H9 (cell line): ENCODE measurements around the gene PRSS2. TPM values are rescaled to one million over a fixed set of nuclear protein-coding genes. Genes with fewer than 3 reads are reported as not detected.
"Not testable (repeated sequence)": the region's sequence is repeated elsewhere in the genome, so short reads cannot be mapped to it uniquely, and the experiment has no call there.

ENCODE experiments used
- DNase-seq: peaks from one replicate; pipeline ENCODE4 v3.0.0-alpha.2; 2017
- H2AFZ ChIP-seq: one replicate; pipeline ENCODE4 v1.6.1; 2013; ENCODE audit warnings: mild to moderate bottlenecking, low read length, control low read depth, moderate library complexity
- H2AK5ac ChIP-seq: 2 replicates; pipeline ENCODE4 v1.6.1; 2013; ENCODE audit warnings: low read length, control low read depth, mixed read lengths; ENCODE audit not compliant: insufficient read length
- H2BK120ac ChIP-seq: one replicate; pipeline ENCODE4 v1.6.1; 2013; ENCODE audit warnings: low read depth, mild to moderate bottlenecking, low read length, control low read depth, inconsistent platforms; ENCODE audit not compliant: poor library complexity, severe bottlenecking
- H2BK12ac ChIP-seq: 2 replicates; pipeline ENCODE4 v1.6.1; 2013; ENCODE audit warnings: low read length, control low read depth, mixed read lengths, low read depth; ENCODE audit not compliant: insufficient read length
- H2BK15ac ChIP-seq: 2 replicates; pipeline ENCODE4 v1.6.1; 2013; ENCODE audit warnings: low read depth, low read length, control low read depth
- H2BK20ac ChIP-seq: one replicate; pipeline ENCODE4 v1.6.1; 2013; ENCODE audit warnings: low read depth, mild to moderate bottlenecking, low read length, control low read depth, inconsistent platforms; ENCODE audit not compliant: poor library complexity, severe bottlenecking
- H2BK5ac ChIP-seq: 2 replicates; pipeline ENCODE4 v1.6.1; 2013; ENCODE audit warnings: low read length, control low read depth, mixed read lengths; ENCODE audit not compliant: insufficient read length
- H3K14ac ChIP-seq: 2 replicates; pipeline ENCODE4 v1.6.1; 2013; ENCODE audit warnings: low read length, control low read depth; ENCODE audit not compliant: insufficient read depth
- H3K18ac ChIP-seq: 2 replicates; pipeline ENCODE4 v1.6.1; 2013; ENCODE audit warnings: low read depth, mild to moderate bottlenecking, mixed read lengths, low read length, control low read depth; ENCODE audit not compliant: insufficient read length
- H3K23ac ChIP-seq: 2 replicates; pipeline ENCODE4 v1.6.1; 2013; ENCODE audit warnings: low read length, control low read depth, mixed read lengths, low read depth; ENCODE audit not compliant: insufficient read length
- H3K23me2 ChIP-seq: 2 replicates; pipeline ENCODE4 v1.6.1; 2013; ENCODE audit warnings: low read depth, mild to moderate bottlenecking, mixed read lengths, low read length, control low read depth; ENCODE audit not compliant: insufficient read length, poor library complexity, severe bottlenecking
- H3K27ac ChIP-seq: 2 replicates; pipeline ENCODE4 v1.5.1; 2013; ENCODE audit warnings: low read length, control low read depth, mixed read lengths, low read depth; ENCODE audit not compliant: insufficient read length
- H3K27me3 ChIP-seq: 2 replicates; pipeline ENCODE4 v1.6.1; 2013; ENCODE audit warnings: low read length, control low read depth, inconsistent platforms; ENCODE audit not compliant: insufficient read depth
- H3K4ac ChIP-seq: 2 replicates; pipeline ENCODE4 v1.6.1; 2013; ENCODE audit warnings: low read depth, mild to moderate bottlenecking, control low read depth, inconsistent platforms, low read length, moderate library complexity
- H3K4me1 ChIP-seq: 2 replicates; pipeline ENCODE4 v1.6.1; 2013; ENCODE audit warnings: low read length, control low read depth, inconsistent platforms; ENCODE audit not compliant: insufficient read depth
- H3K4me2 ChIP-seq: 2 replicates; pipeline ENCODE4 v1.6.1; 2013; ENCODE audit warnings: low read length, control low read depth, mixed read lengths; ENCODE audit not compliant: insufficient read length, insufficient read depth
- H3K56ac ChIP-seq: 2 replicates; pipeline ENCODE4 v1.6.1; 2013; ENCODE audit warnings: low read depth, mild to moderate bottlenecking, mixed read lengths, low read length, control low read depth; ENCODE audit not compliant: insufficient read length
- H3K79me1 ChIP-seq: 2 replicates; pipeline ENCODE4 v1.6.1; 2013; ENCODE audit warnings: low read depth, mild to moderate bottlenecking, moderate library complexity, low read length, control low read depth, inconsistent platforms; ENCODE audit not compliant: insufficient read depth, poor library complexity, severe bottlenecking
- H3K79me2 ChIP-seq: 2 replicates; pipeline ENCODE4 v1.6.1; 2013; ENCODE audit warnings: low read length, control low read depth, inconsistent platforms; ENCODE audit not compliant: insufficient read depth
- H3K9ac ChIP-seq: 2 replicates; pipeline ENCODE4 v1.6.1; 2013; ENCODE audit warnings: low read length, control low read depth, mixed read lengths; ENCODE audit not compliant: insufficient read length; ENCODE audit errors: extremely low read depth
- H3K9me3 ChIP-seq: one replicate; pipeline ENCODE4 v1.6.1; 2013; ENCODE audit warnings: low read depth, low read length, inconsistent platforms; ENCODE audit not compliant: control insufficient read depth
- H3T11ph ChIP-seq: one replicate; pipeline ENCODE4 v1.6.1; 2013; ENCODE audit warnings: mild to moderate bottlenecking, low read length, control low read depth, inconsistent platforms
- H4K20me1 ChIP-seq: one replicate; pipeline ENCODE4 v1.6.1; 2013; ENCODE audit not compliant: control insufficient read depth, insufficient read length, insufficient read depth
- H4K5ac ChIP-seq: 2 replicates; pipeline ENCODE4 v1.6.1; 2013; ENCODE audit warnings: low read depth, mild to moderate bottlenecking, mixed read lengths, low read length, control low read depth; ENCODE audit not compliant: insufficient read length
- H4K8ac ChIP-seq: replicated peaks from 2 replicates; pipeline ENCODE4 v1.6.1; 2013; ENCODE audit warnings: low read length, control low read depth, mixed read lengths, low read depth; ENCODE audit not compliant: insufficient read length
- H4K91ac ChIP-seq: 2 replicates; pipeline ENCODE4 v1.6.1; 2013; ENCODE audit warnings: low read depth, mild to moderate bottlenecking, moderate library complexity, mixed read lengths, low read length, control low read depth; ENCODE audit not compliant: insufficient read length
- H3K27ac Mint-ChIP-seq, 3 experiments: 2 replicates in 2 of 3; 3 replicates in 1 of 3; pipeline ENCODE4 v1.8.0; 2020 to 2021; ENCODE audit warnings: mixed read lengths in 3 of 3, mild to moderate bottlenecking in 1 of 3, moderate library complexity in 1 of 3
- H3K27me3 Mint-ChIP-seq: 2 replicates; pipeline ENCODE4 v1.8.0; 2021; ENCODE audit warnings: low read depth, mild to moderate bottlenecking, moderate library complexity, mixed read lengths
- H3K36me3 Mint-ChIP-seq, 3 experiments: 2 replicates in 2 of 3; 3 replicates in 1 of 3; pipeline ENCODE4 v1.8.0; 2020 to 2021; ENCODE audit warnings: low read depth in 3 of 3, mixed read lengths in 3 of 3; ENCODE audit not compliant: insufficient read depth in 1 of 3
- H3K4me1 Mint-ChIP-seq, 2 experiments: 2 replicates each; pipeline ENCODE4 v1.8.0; 2020; ENCODE audit warnings: mixed read lengths in 2 of 2
- H3K4me3 Mint-ChIP-seq, 2 experiments: 2 replicates in 1 of 2; 3 replicates in 1 of 2; pipeline ENCODE4 v1.8.0; 2020 to 2021; ENCODE audit warnings: mild to moderate bottlenecking in 2 of 2, mixed read lengths in 2 of 2, moderate library complexity in 1 of 2
- H3K9me3 Mint-ChIP-seq, 2 experiments: 2 replicates in 1 of 2; 3 replicates in 1 of 2; pipeline ENCODE4 v1.8.0; 2020; ENCODE audit warnings: mild to moderate bottlenecking in 2 of 2, mixed read lengths in 2 of 2, moderate library complexity in 1 of 2
- WGBS: extraction: QIAGEN DNeasy Blood & Tissue Kit; methylation state at CpG from one replicate; pipeline ENCODE4 v1.1.7; 2013; ENCODE audit warnings: missing lambda C conversion rate, low lambda C conversion rate, mixed read lengths; ENCODE audit not compliant: insufficient read length; ENCODE audit errors: extremely low coverage; 5-methylcytosine and 5-hydroxymethylcytosine counted together
- total RNA-seq: library from RNA; stranded (reverse); gene quantifications from 2 replicates; pipeline ENCODE4 v1.2.1, GENCODE V29; 2021
- TF ChIP-seq, protein P1 (sequence below): fragments of 200-600 bp; sonication (generic); conservative IDR thresholded peaks from 3 replicates; pipeline ENCODE4 v1.8.0; 2021; ENCODE audit warnings: antibody characterized with exemption, mild to moderate bottlenecking

Gene PRSS2
- total RNA-seq, 1 experiment from 2014 or later: not detected

- Histone ChIP-seq H3K4ac (no peak overlapping the region), H3K9me3 (no peaks in the 10 kb centered on the region), H2AFZ (no peak overlapping the region), H4K91ac (no peak overlapping the region), H3K79me2 (no peaks in the 10 kb centered on the region), H2BK12ac (no peak overlapping the region), H3K56ac (no peak overlapping the region), H3K27ac (no peak overlapping the region), H3K27me3 (no peaks in the 10 kb centered on the region), H4K20me1 (no peaks in the 10 kb centered on the region), H3K23me2 (no peaks in the 10 kb centered on the region), H3K4me1 (no peaks in the 10 kb centered on the region), H2BK5ac (no peak overlapping the region), H3K18ac (no peak overlapping the region), H3T11ph (no peak overlapping the region), H2BK120ac (no peak overlapping the region), H4K8ac (no peak overlapping the region), H3K79me1 (no peaks in the 10 kb centered on the region), H3K14ac (no peak overlapping the region), H2BK15ac (no peak overlapping the region), H3K4me2 (no peak overlapping the region), H3K9ac (no peak overlapping the region), H3K23ac (no peak overlapping the region), H2BK20ac (no peak overlapping the region), H2AK5ac (no peak overlapping the region), H4K5ac (no peak overlapping the region)
- TF ChIP-seq, protein P1, sequence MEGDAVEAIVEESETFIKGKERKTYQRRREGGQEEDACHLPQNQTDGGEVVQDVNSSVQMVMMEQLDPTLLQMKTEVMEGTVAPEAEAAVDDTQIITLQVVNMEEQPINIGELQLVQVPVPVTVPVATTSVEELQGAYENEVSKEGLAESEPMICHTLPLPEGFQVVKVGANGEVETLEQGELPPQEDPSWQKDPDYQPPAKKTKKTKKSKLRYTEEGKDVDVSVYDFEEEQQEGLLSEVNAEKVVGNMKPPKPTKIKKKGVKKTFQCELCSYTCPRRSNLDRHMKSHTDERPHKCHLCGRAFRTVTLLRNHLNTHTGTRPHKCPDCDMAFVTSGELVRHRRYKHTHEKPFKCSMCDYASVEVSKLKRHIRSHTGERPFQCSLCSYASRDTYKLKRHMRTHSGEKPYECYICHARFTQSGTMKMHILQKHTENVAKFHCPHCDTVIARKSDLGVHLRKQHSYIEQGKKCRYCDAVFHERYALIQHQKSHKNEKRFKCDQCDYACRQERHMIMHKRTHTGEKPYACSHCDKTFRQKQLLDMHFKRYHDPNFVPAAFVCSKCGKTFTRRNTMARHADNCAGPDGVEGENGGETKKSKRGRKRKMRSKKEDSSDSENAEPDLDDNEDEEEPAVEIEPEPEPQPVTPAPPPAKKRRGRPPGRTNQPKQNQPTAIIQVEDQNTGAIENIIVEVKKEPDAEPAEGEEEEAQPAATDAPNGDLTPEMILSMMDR: no peak
- H3K36me3 Mint-ChIP-seq: no peaks in the 10 kb centered on the region
- H3K4me1 Mint-ChIP-seq: peaks cover 3 to 5% of the 10 kb centered on the region in 2 experiments; a peak in 3 of 4 replicates
- H3K27me3 Mint-ChIP-seq: peaks cover 8% of the 10 kb centered on the region
- no peak for DNase-seq
- H3K4me3 Mint-ChIP-seq: no peak overlapping the region
- no peaks in the 10 kb centered on the region for H3K9me3 Mint-ChIP-seq
- no peak overlapping the region for H3K27ac Mint-ChIP-seq
- WGBS: no CpG with 5 or more reads among the region's 1 CpG
These were observed 2.9 kb upstream of the PRSS2 start for GRCh38 chr7:142767861-142768260.

DNA sequence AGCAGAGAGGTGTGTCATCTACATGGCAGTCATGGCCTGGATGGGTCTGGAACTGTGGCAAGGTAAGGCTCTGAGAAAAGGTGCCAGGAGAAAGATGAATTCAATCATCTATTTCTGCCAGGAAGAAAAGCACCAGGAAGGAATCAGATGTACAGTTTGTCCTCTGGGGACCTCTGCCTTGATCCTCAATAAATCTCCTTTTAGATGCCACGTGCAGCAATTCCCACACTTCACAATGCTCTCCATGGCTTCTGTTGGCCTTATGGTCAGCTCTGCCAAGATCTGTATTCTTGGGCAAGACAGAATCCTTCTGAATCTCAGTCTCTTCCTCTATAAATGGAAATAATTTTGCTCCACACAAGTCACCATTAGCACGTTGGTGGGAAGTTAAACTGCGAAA, 1.9 kb upstream of the PRSS2 start:
- not testable (repeated sequence) for DNase-seq, H3K23me2 ChIP-seq, H3K4ac ChIP-seq, H2BK12ac ChIP-seq, H3K4me1 ChIP-seq, H3K4me3 Mint-ChIP-seq, H2BK120ac ChIP-seq, H3K36me3 Mint-ChIP-seq, H3K9ac ChIP-seq, H3K27ac Mint-ChIP-seq, H4K91ac ChIP-seq, H3K79me1 ChIP-seq, H3K9me3 Mint-ChIP-seq, H3K9me3 ChIP-seq, H4K20me1 ChIP-seq, H3K27me3 ChIP-seq, H2AK5ac ChIP-seq, H2BK15ac ChIP-seq, H3K79me2 ChIP-seq, H4K8ac ChIP-seq, H3K27ac ChIP-seq, H3T11ph ChIP-seq, H3K14ac ChIP-seq, H2BK20ac ChIP-seq, H4K5ac ChIP-seq, H2BK5ac ChIP-seq, H3K4me1 Mint-ChIP-seq, H3K23ac ChIP-seq, H2AFZ ChIP-seq, H3K18ac ChIP-seq, H3K56ac ChIP-seq, H3K4me2 ChIP-seq
- no CpG with 5 or more reads among the region's 3 CpGs for WGBS
- H3K27me3 Mint-ChIP-seq: peaks cover 14% of the 10 kb centered on the region
